Activated CD4-positive, alpha-beta T cell treated with anti-CD3 and anti-CD28 coated beads for 36 hours (primary cell): ENCODE results near the gene CYB561A3. TPM values are rescaled to one million over a fixed set of nuclear protein-coding genes. Genes with fewer than 3 reads are reported as not detected.

Source experiments
- ATAC-seq: fragments of 200-7000 bp; cut with Tn5 transposase; one replicate; pipeline ENCODE4 v1.10.0; 2021; ENCODE audit warnings: mild to moderate bottlenecking, moderate library complexity
- CTCF ChIA-PET: fragments of 350-600 bp; sonication (Branson Sonifier 250); formaldehyde crosslinking; loops from one replicate; lab custom pipeline; 2021; ENCODE audit warnings: antibody characterized with exemption; lab: Charles Lee
- POLR2A ChIA-PET: fragments of 350-600 bp; sonication (Branson Sonifier 250); formaldehyde crosslinking; loops from one replicate; lab custom pipeline; 2021; ENCODE audit warnings: antibody characterized with exemption, inconsistent platforms; lab: Charles Lee
- DNase-seq: peaks from one replicate; pipeline ENCODE4 v3.0.0-alpha.2; 2020
- H3K27ac Mint-ChIP-seq: one replicate; pipeline ENCODE4 v1.8.0; 2021; ENCODE audit warnings: mixed read lengths
- H3K27me3 Mint-ChIP-seq: one replicate; pipeline ENCODE4 v1.8.0; 2021; ENCODE audit warnings: mixed read lengths
- H3K36me3 Mint-ChIP-seq: one replicate; pipeline ENCODE4 v1.8.0; 2021; ENCODE audit warnings: low read depth, mixed read lengths
- H3K4me1 Mint-ChIP-seq: one replicate; pipeline ENCODE4 v1.8.0; 2021; ENCODE audit warnings: mixed read lengths
- H3K4me3 Mint-ChIP-seq: one replicate; pipeline ENCODE4 v1.8.0; 2021; ENCODE audit warnings: mild to moderate bottlenecking, moderate library complexity, mixed read lengths
- H3K9me3 Mint-ChIP-seq: one replicate; pipeline ENCODE4 v1.8.0; 2021; ENCODE audit warnings: low read depth, mixed read lengths
- intact Hi-C, 2 experiments: fragments of 100-400 bp; cut with DNase I in 1 of 2; cut with micrococcal nuclease in 1 of 2; formaldehyde crosslinking; loops; one replicate each; pipeline versions ENCODE4 v1.14.2 to v1.15.1; 2022 to 2024; cut with DNase I, micrococcal nuclease
- total RNA-seq, 2 experiments: library from RNA; stranded (reverse); gene quantifications; one replicate each; pipeline ENCODE4 v1.2.3, GENCODE V29; 2021

Gene CYB561A3
- total RNA-seq = 10 to 100 TPM; 31.8 to 34.4 TPM

- peak within 1 kb of the TSS; percentile 100 for H3K27ac Mint-ChIP-seq
- intact Hi-C loops = loop anchor here (1.0 to 2.0 kb wide), 12 partner anchors 23 to 521 kb away; partner anchors contain the start of genes DDB1 (in 2 of the 2), TKFC (in 2 of the 2), TMEM216 (in 2 of the 2) and CPSF7 (in 1 of the 2)
- POLR2A ChIA-PET = interaction anchor here (0.6 to 4.0 kb wide), 11 partner anchors 24 to 1366 kb away, joined by 3 to 26 read pairs (median 5); partner anchors contain the start of genes CPSF7, DDB1, SDHAF2 and TKFC
- H3K4me1 Mint-ChIP-seq = peaks cover 34% of the 10 kb centered on the region
- no peaks in the 10 kb centered on the region for H3K9me3 Mint-ChIP-seq
- H3K4me3 Mint-ChIP-seq = peak within 1 kb of the TSS; percentile 100
- no peaks in the 10 kb centered on the region for H3K27me3 Mint-ChIP-seq
- ATAC-seq (peak; percentile 96), DNase-seq (peak; percentile 95)
- CTCF ChIA-PET = interaction anchor here (0.6 to 9.5 kb wide), 13 partner anchors 9 to 531 kb away, joined by 3 to 66 read pairs (median 5); partner anchors contain the start of genes DDB1, TKFC and TMEM216
- H3K36me3 Mint-ChIP-seq = peaks cover 25% of the 10 kb centered on the region
Observed at GRCh38 chr11:61361741-61362541, at the start of gene CYB561A3, which contains the start of gene TMEM138. Gene CYB561A3, minus strand, starts transcription at chr11:61361882. Its CDS starts 5,169 bp downstream, at chr11:61356713. Gene TMEM138, plus strand, starts transcription at chr11:61362374. Its CDS starts 2,017 bp downstream, at chr11:61364391.

- intact Hi-C loops = no loop called here
- Mint-ChIP-seq H3K9me3 (no peaks in the 10 kb centered on the region), H3K4me1 (peaks cover 3% of the 10 kb centered on the region), H3K36me3 (peaks cover 74% of the 10 kb centered on the region), H3K27ac (peak overlapping the region; percentile 24), H3K27me3 (no peaks in the 10 kb centered on the region), H3K4me3 (no peak overlapping the region)
- ATAC-seq = no peak
- ChIA-PET POLR2A (interaction anchor here (0.7 kb wide), 1 partner anchor 80 kb away, joined by 5 read pairs; no protein-coding TSS in a partner anchor), CTCF (interaction anchor here (0.8 to 1.7 kb wide), 2 partner anchors 9 to 14 kb away, joined by 3 to 5 read pairs; partner anchors contain the start of gene TMEM216)
- DNase-seq = no peak
Observed at GRCh38 chr11:61406991-61407728, 45.5 kb upstream of the CYB561A3 start.

GRCh38 chr11:61406067-61406466, 44.4 kb upstream of the CYB561A3 start:
- ATAC-seq (no peak), DNase-seq (no peak)
- Mint-ChIP-seq H3K27me3 (no peaks in the 10 kb centered on the region), H3K4me1 (peaks cover 3% of the 10 kb centered on the region), H3K4me3 (no peak overlapping the region), H3K27ac (no peak overlapping the region), H3K36me3 (peaks cover 69% of the 10 kb centered on the region), H3K9me3 (no peaks in the 10 kb centered on the region)
- ChIA-PET POLR2A (no interaction called here), CTCF (no interaction called here)
- intact Hi-C loops = no loop called here

GRCh38 chr11:61404641-61405040, 43.0 kb upstream of the CYB561A3 start:
- peak overlapping the region; percentile 49 for H3K27ac Mint-ChIP-seq
- ATAC-seq (no peak), DNase-seq (no peak)
- ChIA-PET POLR2A (no interaction called here), CTCF (no interaction called here)
- H3K9me3 Mint-ChIP-seq = no peaks in the 10 kb centered on the region
- H3K4me3 Mint-ChIP-seq = no peak overlapping the region
- intact Hi-C loops = no loop called here
- H3K27me3 Mint-ChIP-seq = no peaks in the 10 kb centered on the region
- peaks cover 3% of the 10 kb centered on the region for H3K4me1 Mint-ChIP-seq
- H3K36me3 Mint-ChIP-seq = peaks cover 56% of the 10 kb centered on the region

GRCh38 chr11:61404103-61404502, 42.4 kb upstream of the CYB561A3 start:
- no peak overlapping the region for H3K27ac Mint-ChIP-seq
- intact Hi-C loops = no loop called here
- no peaks in the 10 kb centered on the region for H3K27me3 Mint-ChIP-seq
- H3K9me3 Mint-ChIP-seq = no peaks in the 10 kb centered on the region
- H3K4me1 Mint-ChIP-seq = peaks cover 3% of the 10 kb centered on the region
- peaks cover 56% of the 10 kb centered on the region for H3K36me3 Mint-ChIP-seq
- POLR2A ChIA-PET = no interaction called here
- DNase-seq (no peak), ATAC-seq (no peak)
- CTCF ChIA-PET = interaction anchor here (0.8 to 1.6 kb wide), 2 partner anchors 11 to 31 kb away, joined by 6 read pairs; partner anchors contain the start of gene TMEM216
- H3K4me3 Mint-ChIP-seq = no peak overlapping the region

- peaks cover 52% of the 10 kb centered on the region for H3K36me3 Mint-ChIP-seq
Observed at GRCh38 chr11:61403658-61404057, 42.0 kb upstream of the CYB561A3 start.

GRCh38 chr11:61401573-61401972, 39.9 kb upstream of the CYB561A3 start:
- intact Hi-C loops = no loop called here
- Mint-ChIP-seq H3K27me3 (no peaks in the 10 kb centered on the region), H3K9me3 (no peaks in the 10 kb centered on the region), H3K36me3 (peaks cover 33% of the 10 kb centered on the region), H3K27ac (peak overlapping the region; percentile 45), H3K4me1 (peaks cover 3% of the 10 kb centered on the region), H3K4me3 (no peak overlapping the region)
- CTCF ChIA-PET = interaction anchor here (0.6 to 4.8 kb wide), 13 partner anchors 10 to 769 kb away, joined by 3 to 30 read pairs (median 3); no protein-coding TSS in a partner anchor
- POLR2A ChIA-PET = interaction anchor here (0.6 to 0.9 kb wide), 3 partner anchors 8 to 108 kb away, joined by 3 to 6 read pairs (median 3); no protein-coding TSS in a partner anchor
- ATAC-seq = no peak
- DNase-seq = no peak

More at GRCh38 chr11:61403658-61404057, 42.0 kb upstream of the CYB561A3 start:
- DNase-seq = no peak
- no peaks in the 10 kb centered on the region for H3K9me3 Mint-ChIP-seq
- intact Hi-C loops = no loop called here
- CTCF ChIA-PET = interaction anchor here (0.8 to 4.8 kb wide), 3 partner anchors 11 to 32 kb away, joined by 6 to 30 read pairs (median 6); partner anchors contain the start of gene TMEM216
- POLR2A ChIA-PET = no interaction called here
- no peak overlapping the region for H3K27ac Mint-ChIP-seq
- ATAC-seq = no peak
- no peak overlapping the region for H3K4me3 Mint-ChIP-seq
- peaks cover 3% of the 10 kb centered on the region for H3K4me1 Mint-ChIP-seq
- H3K27me3 Mint-ChIP-seq = no peaks in the 10 kb centered on the region

- Mint-ChIP-seq H3K4me3 (no peak overlapping the region), H3K36me3 (peaks cover 30% of the 10 kb centered on the region), H3K27me3 (no peaks in the 10 kb centered on the region), H3K4me1 (peaks cover 3% of the 10 kb centered on the region), H3K9me3 (no peaks in the 10 kb centered on the region), H3K27ac (peak overlapping the region; percentile 38)
- intact Hi-C loops = no loop called here
- DNase-seq (no peak), ATAC-seq (peak; percentile 16)
- POLR2A ChIA-PET = interaction anchor here (0.6 to 1.0 kb wide), 4 partner anchors 8 to 107 kb away, joined by 3 to 6 read pairs (median 3); no protein-coding TSS in a partner anchor
- CTCF ChIA-PET = interaction anchor here (0.6 to 4.8 kb wide), 12 partner anchors 10 to 769 kb away, joined by 3 to 30 read pairs (median 3); no protein-coding TSS in a partner anchor
Observed at GRCh38 chr11:61401173-61401572, 39.5 kb upstream of the CYB561A3 start.

GRCh38 chr11:61392981-61393595, 31.4 kb upstream of the CYB561A3 start:
- ChIA-PET POLR2A (interaction anchor here (0.6 to 1.2 kb wide), 6 partner anchors 10 to 98 kb away, joined by 3 to 5 read pairs (median 4); partner anchors contain the start of genes TKFC and VWCE), CTCF (interaction anchor here (0.6 to 4.5 kb wide), 20 partner anchors 8 to 563 kb away, joined by 3 to 33 read pairs (median 6); partner anchors contain the start of genes CPSF7, CYB561A3, DDB1 and SDHAF2)
- Mint-ChIP-seq H3K27me3 (no peaks in the 10 kb centered on the region), H3K9me3 (no peaks in the 10 kb centered on the region), H3K4me3 (peak overlapping the region; percentile 84), H3K36me3 (peaks cover 10% of the 10 kb centered on the region), H3K4me1 (peaks cover 19% of the 10 kb centered on the region), H3K27ac (peak overlapping the region; percentile 87)
- DNase-seq (peak; percentile 35), ATAC-seq (peak; percentile 50)
- intact Hi-C loops = loop anchor here (1.0 to 2.0 kb wide), 6 partner anchors 31 to 60 kb away; partner anchors contain the start of genes CPSF7 (in 1 of the 2), CYB561A3 (in 1 of the 2), DDB1 (in 1 of the 2) and TKFC (in 1 of the 2)

GRCh38 chr11:61390161-61390560, 28.5 kb upstream of the CYB561A3 start:
- no peak overlapping the region for H3K4me3 Mint-ChIP-seq
- H3K9me3 Mint-ChIP-seq = no peaks in the 10 kb centered on the region
- H3K27me3 Mint-ChIP-seq = no peaks in the 10 kb centered on the region
- DNase-seq = no peak
- H3K36me3 Mint-ChIP-seq = peaks cover 9% of the 10 kb centered on the region
- H3K4me1 Mint-ChIP-seq = peaks cover 22% of the 10 kb centered on the region
- no peak for ATAC-seq
- CTCF ChIA-PET = interaction anchor here (3.0 kb wide), 1 partner anchor 54 kb away, joined by 10 read pairs; no protein-coding TSS in a partner anchor
- H3K27ac Mint-ChIP-seq = no peak overlapping the region
- intact Hi-C loops = no loop called here
- POLR2A ChIA-PET = interaction anchor here (1.1 kb wide), 1 partner anchor 56 kb away, joined by 4 read pairs; no protein-coding TSS in a partner anchor
